DOHH2 (cell line): ENCODE results near the gene TAF12.

Experiments
- CTCF ChIP-seq: fragments of 200-600 bp; sonication (generic); IDR thresholded peaks from one replicate; pipeline ENCODE4 v1.5.1; 2014; ENCODE audit warnings: antibody characterized with exemption, mild to moderate bottlenecking, low read depth, low read length; ENCODE audit not compliant: poor library complexity, severe bottlenecking
- EZH2phosphoT487 ChIP-seq: fragments of 200-600 bp; sonication (generic); IDR thresholded peaks from 2 replicates; pipeline ENCODE4 v1.6.1; 2017; ENCODE audit warnings: borderline replicate concordance, mild to moderate bottlenecking, antibody characterized with exemption, low read length, moderate library complexity, mixed read lengths

GRCh38 chr1:28646040-28646439 is 3.2 kb upstream of the TAF12 start:
- TF ChIP-seq CTCF (no peak), EZH2phosphoT487 (no peak)
